HG03139 (cell line): ENCODE results near the gene RASIP1.
"Not testable (repeated sequence)": the region's sequence is repeated elsewhere in the genome, so short reads cannot be mapped to it uniquely, and the experiment has no call there.

Experiments
- ATAC-seq: cut with Tn5 transposase; IDR thresholded peaks from one replicate; pipeline ENCODE4 v1.9.1; 2021; ENCODE audit not compliant: unreplicated experiment

The RASIP1 gene

DNA sequence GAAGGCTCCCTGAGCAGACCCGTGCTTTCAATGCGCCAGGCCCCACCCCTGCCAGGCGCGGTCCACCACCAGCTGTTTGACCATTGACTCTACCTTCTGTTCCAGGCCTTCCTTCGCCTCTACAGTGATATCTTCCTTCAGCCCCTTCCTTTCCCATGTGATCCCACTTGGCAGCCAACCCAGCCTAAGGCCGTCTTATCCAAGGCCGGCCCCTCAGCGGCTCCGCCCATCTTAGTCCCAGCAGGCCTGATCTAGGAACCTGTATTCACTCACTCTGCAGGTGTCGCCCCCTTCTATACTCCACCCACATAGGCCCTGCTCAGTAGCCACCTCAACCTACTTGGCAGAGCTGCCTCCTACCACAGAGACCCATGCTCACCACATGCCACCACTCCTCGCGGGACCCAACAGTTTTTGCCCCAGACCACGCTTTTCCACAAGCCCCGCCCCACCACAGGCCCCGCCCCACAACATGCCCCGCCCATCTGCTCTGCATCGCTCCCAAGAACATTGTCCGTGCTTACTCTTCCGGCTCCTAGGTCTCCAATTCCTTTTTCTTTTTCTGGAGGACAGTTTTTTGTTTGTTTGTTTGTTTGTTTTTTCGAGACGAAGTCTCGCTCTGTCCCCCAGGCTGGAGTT lies 2.9 kb downstream of the RASIP1 start:
- no peak for ATAC-seq

DNA sequence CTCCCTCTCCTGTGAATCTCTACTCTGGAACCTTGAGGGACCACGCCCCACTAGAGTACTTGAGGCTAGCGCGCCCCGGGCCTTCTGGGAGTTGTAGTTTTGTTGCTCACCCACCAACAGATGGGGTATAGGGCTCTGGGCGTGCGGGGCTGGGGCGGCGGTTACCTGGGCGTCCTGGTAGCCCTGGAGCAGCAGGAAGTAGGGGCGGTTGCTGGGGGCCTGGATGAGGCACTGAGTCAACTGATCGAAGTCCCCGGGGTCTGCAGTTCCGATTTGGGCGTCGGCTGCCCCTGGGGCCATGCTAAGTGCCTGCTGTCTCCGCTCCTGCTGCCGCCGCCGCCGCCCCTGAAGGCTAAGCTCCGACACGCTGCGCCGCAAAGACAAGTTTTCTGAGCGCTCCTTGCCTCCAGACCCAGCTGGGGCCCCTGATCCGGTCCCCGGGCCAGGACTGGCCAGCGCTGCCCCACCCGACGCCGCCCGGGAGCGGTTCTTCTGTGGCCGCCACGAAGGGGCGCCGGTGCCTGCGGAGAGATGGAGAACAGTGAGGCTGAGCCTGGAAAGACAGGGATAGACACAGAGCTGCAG lies 5.3 kb downstream of the RASIP1 start:
- ATAC-seq = no peak

DNA sequence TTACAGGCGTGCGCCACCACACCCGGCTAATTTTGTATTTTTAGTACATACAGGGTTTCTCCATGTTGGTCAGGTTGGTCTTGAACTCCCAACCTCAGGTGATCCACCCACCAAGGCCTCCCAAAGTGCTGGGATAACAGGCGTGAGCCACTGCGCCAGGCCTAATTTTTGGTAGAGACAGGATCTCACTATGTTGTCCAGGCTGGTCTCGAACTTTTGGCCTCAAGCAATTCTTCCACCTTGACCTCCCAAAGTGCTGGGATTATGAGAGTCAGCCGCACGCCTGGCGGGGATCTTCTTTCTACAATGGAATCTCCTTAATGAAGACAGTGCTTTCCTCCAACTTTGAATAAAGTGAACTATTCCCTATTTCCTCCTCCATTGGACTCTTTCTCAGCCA lies 5.8 kb downstream of the RASIP1 start:
- ATAC-seq = no peak

DNA sequence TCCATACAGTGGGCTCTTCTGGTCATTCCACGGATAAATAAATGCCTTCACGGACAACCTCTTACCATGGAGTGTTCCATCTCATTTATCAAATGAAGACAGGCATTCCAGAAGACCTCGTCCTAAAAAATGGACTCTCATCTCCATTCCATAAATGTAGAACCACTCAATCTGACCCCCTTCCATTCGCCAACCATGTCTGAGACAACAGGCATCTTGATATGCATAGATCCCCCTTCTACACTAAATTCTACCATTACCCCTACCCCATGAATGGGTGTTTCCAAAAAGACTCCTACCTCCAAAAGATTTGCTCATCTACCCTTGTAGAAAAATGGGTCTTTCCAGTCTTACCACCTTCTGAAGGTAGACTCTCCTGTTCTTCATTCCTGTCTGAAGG lies 9.0 kb downstream of the RASIP1 start:
- ATAC-seq = no peak

DNA sequence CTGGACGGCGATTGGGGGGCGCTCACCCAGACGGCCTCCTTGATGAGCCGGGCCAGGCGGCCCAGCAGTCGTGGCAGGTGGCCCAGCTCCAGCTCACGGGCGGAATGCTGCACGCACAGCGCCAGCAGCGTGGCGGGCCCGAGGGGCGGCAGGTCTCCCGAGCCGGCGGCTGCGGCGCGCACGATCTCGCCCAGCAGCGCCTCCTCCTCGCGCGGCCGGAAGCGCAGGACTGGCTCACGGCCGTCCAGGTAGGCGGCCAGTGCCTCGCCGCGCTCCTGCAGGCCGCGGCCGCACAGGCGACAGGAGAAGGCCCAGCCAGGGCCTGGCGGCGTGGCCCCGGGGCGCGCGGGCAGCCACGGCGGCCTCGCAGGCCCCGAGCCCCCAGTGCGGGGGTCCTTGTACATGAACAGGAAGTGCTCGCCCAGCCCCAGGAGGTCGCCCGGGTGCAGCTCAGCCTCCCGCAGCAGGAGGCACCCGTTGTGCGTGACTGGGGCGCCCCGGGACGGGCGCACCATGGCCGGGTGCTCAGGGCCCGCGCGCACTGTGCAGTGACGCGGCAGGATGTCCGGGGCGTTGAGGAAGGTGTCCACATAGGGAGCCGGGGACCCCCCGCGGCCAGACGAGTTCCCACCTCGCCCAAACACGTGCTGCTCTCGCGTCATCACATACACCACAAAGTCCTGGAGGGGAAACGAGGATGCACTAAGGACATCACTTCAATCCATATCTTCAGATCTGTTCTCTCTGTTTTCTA lies 11.3 kb downstream of the RASIP1 start:
- no peak for ATAC-seq

DNA sequence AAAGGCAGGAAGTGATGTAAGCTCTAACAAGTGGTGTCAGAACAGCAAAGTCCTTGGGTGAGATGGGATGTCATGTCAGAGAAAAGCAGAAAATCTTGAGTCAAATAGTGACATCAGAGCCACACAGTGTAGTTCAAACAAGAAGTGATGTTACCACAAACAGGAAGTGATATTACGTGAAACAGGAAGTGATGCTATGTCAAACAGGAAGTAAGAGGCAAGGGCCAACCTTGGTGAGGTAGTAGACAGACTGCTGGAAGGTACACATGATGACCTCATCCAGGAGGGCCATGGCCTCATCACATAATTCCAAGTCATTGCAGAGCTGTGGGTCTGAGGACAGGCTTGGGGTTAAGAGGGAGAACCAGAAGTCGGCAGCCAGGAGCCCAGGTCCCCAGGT lies 13.9 kb downstream of the RASIP1 start:
- ATAC-seq = no peak

DNA sequence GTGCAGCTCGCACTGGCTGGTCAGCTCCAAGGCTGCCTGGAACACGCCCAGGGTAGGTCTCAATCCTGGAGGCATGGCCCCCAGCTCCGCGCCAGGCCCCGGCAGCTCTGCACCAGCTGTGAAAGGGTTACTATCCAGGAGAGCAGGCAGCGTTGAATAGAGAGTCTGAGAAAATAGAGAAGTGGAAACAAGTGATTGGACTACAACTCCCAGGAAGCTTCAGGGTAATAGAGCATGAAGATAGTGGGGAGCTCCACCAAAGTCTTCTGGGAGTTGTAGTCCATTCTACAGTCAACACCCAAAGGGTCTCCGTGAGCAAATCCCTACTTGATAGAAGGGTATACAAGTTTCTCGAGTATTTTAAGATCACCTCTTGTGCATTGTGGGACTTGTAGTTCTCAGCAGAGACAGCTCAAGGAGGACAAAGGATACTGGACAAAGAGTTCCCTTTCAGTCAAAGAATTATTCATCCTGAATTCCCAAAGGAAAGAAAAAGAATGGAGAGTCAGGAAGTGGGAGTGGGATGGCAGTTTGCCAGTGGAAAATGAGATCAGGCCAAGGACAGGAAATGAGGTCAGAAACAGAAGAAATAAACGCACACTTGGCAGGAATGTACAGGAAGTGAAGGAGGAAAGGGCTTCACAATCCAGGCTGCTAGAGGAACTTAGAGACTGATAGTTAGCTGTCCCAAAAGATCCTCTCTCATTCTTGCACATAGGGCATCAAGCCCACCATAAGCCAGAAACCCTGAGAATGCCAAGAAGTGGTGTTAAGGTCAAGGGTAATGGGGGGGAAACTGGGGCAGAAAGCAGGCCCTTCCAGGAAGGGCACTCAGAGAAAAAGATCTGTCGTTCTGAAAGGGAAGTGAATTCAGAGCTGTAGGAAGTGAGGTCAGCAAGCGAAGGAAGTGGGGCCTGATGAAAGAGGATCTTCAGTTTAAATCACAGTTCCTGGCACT lies 15.3 kb downstream of the RASIP1 start:
- no peak for ATAC-seq

DNA sequence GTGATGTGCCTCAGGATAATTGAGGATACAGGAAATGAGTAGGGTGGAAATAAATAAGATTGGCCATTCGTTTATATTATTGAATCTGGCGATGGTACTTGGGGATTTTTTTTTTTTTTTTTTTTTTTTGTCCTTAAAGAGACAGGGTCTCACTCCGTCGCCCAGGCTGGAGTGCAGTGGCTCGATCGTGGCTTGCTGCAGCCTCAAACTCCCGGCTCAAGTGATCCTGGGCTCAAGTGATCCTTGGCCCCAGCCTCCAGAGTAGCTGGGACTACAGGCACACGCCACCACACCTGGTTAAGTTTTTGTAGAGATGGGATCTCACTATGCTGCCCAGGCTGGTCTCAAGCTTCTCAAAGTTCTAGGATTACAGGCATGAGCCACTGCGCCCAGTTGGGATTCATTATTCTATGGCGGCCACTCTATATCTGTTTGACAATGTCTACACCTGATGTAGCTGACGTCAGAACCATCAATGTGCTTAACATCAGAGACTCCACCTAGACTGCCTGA lies 18.2 kb downstream of the RASIP1 start:
- no peak for ATAC-seq

DNA sequence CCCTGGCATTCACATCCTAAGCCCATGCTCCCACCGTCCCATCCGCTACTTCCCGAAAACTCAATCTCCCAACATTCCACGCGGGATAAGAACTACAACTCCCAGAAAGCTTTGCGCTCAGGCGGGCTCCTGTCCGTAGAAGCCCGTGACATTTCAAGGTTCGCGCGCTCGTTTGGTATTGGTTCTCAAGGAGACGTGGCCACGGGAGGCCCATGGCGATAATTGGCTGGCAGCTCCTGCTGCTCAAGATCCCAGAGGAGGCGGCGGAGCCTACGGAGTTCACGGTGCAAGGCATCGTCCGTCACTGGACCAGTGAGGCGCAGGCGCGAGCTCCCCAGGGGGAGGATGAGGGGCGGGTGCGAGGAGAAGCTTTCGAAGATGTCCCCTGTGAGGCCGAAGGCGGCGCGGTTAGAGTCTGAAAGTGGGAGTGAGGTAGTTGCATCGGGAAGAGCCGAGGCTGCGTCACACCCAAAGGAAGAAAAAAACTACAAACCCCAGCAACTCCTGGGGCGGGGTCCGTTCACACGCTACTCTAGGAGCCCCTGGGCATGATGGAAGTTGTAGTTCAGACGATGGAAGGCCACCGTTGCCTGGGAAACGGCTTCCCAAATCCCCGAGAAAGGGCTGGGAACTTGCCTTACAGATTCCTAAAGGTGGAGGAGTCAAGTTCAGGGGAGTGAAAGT lies 19.7 kb downstream of the RASIP1 start:
- peak; percentile 74 for ATAC-seq

DNA sequence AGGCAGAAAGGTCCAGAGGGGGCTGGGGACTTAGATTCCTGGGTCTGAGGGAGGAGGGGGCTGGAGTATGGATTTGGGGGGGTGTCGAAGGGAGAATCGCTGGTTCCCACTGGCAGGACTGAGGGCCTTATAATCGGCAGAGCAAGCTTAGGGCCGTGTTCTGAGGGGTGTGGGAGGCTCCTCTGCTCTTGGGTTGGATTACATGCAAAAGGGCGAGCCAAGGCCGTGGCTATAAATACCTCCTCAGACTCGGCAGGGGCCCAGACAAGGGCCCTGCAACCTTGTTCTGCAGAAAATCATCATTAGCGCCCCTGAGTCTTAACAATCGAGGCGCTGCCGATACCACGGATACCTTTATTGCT lies 20.2 kb downstream of the RASIP1 start:
- ATAC-seq = no peak

DNA sequence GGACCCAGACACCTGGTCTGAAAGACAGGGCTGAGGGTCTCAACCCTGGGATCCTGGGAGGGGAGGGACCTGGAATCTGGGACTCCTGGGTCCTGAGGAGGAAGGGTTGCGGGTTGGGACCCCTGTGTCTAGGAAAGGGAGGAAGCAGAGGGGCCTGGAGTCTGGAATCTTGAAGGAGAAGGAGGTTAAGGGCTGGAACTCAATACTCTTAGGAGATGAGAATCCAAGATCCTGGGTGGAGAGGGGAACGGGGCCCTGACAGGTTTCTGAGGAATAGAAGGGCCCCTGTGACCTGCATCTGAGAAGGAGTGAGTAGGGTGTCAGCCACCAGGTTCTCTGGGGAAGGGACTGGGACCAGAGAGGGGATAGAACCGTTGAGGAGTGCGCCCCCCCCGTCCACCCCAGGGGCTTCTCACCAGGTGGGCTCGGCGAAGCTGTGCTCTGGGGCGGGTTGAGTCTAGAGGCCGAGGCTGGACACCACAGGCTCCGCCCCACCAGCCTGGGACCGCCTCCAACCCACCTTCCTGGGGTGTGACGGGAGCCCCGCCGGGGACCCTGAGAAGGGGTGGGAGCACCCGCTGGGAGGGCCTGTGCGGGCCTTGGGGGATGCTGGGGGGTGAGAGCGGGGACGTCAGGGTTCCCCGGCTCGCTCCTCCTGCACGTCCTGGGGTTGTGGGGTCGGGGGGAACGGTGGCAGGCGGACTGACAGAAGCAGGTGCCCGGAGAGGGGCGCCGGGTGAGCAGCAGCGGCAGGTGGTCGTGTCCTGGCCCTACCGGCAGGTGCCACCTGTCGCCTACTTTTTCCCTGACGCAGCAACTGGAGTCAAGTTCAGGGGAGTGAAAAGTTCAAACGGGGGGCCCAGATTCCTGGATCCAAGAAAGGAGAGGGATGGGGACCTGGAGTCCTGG lies 20.9 kb downstream of the RASIP1 start, which contains the start of gene MAMSTR:
Gene MAMSTR, minus strand, starts transcription at position 463 of the 909 bp plus-strand sequence. CDS start 694 bp downstream, outside the sequence.
- no peak for ATAC-seq

DNA sequence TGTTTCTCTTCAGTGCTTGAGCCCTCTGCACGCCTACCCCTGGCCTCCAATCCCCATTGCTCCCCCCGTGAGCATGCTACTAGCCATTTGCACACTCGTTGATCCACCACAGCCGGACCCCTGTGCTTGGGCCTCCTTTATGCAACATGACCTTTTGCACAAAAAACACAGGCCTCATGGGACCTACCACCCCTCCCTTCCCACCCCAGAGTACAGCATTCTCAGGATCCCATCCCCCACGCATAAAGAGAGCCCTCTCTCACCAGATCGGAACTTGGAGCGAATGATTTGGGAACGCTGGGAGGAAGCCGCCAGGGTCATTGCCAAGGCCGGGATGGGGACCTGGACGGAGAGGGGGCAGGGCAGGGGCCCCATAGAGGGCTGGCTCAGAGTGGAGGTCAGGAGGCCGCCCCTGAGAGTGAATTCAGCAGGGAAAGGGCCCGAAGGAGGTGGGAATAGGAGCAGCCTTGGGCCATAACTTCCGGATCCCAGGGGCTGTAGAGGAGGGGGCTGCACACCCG lies 21.6 kb downstream of the RASIP1 start:
- no peak for ATAC-seq

DNA sequence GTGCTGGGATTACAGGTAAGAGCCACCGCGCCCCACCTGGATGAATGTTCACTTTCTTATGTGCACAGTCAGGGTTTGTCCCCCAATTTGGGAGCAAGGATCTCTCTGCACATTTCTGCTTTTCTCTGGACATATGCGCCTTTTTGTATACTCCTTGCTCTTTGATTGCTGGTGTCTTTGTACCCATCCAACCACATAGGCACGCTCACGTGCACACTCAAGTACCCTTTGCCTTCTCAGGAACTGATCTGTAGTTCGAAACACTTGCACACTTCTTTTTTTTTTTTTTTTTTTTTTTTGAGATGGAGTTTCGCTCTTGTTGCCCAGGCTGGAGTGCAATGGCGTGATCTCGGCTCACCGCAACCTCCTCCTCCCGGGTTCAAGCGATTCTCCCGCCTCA lies 22.3 kb downstream of the RASIP1 start:
- not testable (repeated sequence) for ATAC-seq

DNA sequence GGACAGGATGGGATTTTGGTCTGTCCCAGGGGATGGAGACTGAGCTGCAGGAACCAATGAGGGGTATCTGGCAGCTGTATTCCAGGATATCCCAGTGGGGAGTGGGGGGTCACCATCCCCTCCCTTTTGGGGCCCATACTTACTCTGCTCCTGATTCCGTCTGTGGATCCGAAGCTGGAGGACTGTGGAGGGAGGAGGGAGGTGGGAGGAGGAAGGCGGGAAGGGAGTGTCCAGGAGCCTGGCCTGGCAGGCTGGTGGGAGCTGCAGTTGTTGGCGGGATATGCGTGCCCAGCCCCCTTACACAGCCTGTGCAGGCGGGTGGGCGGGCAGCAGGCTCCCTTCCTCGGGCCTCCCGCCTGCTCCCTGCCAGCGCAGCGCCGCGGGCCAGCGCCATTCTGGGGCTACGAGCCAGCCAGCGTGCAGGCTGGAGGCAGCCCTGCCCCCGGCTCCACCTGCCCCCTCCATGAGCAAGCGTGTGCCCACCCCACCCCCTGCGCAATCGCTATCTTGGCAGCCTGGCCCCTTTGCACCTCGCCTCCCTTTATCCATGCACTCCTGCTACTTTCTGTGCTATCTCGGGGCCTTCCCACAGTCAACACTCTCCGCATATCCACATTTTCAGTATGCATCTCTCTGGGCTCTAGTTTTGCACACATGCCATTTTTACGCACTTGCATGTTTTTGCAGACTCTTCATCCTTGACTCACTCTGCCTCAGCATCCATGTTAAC lies 23.7 kb downstream of the RASIP1 start:
- no peak for ATAC-seq

DNA sequence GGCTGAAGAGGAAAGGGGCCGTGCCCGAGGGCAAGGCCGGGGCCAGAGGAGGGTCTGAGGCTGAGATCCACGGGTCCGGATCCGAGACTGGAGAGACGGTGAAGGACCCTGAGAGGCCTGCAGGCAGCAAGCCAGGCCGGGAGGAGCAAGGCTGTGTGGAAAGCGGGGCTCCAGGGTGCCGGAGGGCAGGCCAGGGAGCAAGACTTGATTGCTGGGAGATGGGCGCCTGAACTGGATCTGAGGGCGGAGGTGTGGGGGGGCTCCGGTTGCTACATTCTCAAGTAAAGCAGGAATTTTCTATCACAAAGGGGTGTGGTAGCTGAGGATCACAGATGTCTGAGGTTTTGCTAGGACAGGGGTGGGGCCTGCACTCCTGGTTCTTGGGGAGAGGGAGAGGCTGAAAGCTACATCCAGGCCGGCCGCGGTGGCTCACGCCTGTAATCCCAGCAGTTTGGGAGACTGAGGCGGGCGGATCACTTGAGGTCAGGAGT lies 24.7 kb downstream of the RASIP1 start:
- no peak for ATAC-seq

DNA sequence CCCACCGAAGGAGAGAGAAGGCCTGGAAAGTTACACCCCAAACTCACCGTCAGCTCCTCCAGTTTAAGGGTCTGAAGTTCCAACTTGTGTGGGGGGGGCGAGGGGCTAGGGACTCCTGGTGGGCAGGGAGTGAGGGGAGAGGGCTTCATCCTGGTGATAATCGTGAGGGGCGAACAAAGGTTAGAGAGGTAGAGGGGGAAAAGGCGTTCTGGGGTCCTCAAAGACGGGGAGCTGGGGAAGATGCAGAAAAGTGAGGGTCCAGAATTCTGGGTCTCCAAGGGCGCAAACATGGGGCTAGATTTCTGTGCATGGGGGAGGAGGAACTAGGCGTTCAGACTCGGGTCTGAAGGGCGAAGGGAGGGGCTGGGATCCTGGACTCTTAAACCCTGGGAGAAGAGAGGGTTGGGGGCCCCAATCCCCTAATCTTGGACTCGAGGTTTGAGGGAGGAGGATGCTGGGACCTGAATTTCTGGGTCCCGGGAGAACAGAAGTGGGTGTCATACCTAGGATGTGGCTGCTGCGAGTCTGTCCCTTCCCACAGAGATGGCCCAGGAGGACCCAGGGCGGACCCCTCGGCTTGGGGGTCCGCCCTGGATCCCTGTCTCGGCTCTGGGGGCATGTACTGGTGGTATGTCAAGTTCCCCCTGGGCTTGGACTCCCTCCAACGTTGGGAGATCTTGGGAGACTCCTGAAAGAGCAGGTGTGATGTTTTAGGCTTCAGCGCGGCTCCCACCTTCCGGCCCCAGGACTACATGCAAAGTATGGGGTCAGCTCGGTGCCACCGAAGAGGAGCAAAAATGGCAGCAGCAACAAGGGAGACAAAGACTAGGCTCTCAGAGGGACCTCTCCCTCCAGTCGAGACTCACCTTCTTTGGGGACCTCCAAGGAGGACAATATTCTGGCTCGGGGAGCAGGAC lies 25.4 kb downstream of the RASIP1 start:
- no peak for ATAC-seq
